Stimulated activated CD4-positive, alpha-beta T cell treated with anti-CD3 and anti-CD28 coated beads, TNF-alpha, amount 100 ng/mL, for 24 hours (primary cell): ENCODE results near the gene EPB41L4B.

ENCODE experiments used
- DNase-seq, 3 experiments: peaks; one replicate each; pipeline ENCODE4 v3.0.0-alpha.2; 2020; ENCODE audit warnings: low read depth in 3 of 3

The EPB41L4B gene

GRCh38 chr9:109199676-109200075 is 121.2 kb downstream of the EPB41L4B start:
- DNase-seq, result no peak

- DNase-seq, result no peak
These were observed 122.0 kb downstream of the EPB41L4B start for GRCh38 chr9:109198736-109199382.

DNA sequence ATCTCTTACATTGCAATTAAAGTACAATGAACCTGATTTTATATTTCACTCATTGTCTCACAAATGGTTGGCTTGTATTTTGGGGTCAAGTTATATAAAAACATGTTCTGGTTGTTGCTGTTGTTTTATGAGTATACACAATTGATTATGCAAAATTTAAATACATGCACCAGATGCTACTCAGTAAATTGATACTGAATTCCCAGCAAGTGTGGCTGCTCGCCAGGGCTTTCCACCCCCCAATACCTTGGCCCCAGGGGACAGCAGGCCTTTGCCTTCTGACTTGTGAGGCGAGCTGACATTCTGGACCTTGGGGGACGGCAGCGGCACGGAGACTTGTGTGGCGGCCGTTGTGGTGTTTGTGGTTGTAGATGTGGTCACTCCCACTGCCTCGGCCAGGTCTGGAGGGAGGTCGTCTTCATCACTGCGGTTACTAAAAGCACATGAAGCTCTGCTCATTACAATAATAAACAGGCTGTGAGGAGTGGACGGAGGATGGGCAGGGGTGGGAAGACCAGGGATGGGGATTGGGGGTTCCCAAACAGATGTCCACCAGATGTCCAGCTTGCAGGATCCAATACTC is 126.8 kb downstream of the EPB41L4B start:
- no peak for DNase-seq

DNA sequence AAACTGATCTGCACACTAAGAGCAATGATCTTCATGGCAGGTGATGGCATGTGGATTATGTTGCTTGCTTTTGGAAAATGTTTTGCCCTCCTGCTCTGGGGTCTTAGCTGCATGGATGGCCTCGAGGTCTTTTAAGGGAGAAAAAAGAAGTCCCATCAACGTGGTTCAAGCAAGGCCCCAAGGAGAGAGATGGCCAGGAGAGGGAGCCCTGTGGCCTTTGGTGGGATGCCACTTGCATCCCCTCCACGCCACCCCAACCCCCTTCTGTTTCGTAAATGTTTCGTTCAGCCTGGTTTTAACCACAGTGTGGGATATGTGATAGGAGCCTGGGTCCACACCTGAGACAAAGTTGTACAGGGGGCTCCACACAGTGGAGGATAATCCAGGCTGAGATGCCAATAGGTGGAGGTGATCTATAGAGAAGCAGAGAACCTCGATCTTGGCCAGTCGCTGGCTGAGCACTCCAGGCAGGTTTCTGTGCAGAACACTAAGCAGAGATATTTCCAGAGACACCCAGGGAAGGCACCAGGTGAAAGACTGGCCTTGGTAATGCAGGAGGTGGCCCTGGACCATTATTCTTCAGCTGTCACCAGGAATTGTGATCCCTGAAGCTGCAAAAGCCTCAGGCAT is 128.0 kb downstream of the EPB41L4B start:
- DNase-seq, result no peak

DNA sequence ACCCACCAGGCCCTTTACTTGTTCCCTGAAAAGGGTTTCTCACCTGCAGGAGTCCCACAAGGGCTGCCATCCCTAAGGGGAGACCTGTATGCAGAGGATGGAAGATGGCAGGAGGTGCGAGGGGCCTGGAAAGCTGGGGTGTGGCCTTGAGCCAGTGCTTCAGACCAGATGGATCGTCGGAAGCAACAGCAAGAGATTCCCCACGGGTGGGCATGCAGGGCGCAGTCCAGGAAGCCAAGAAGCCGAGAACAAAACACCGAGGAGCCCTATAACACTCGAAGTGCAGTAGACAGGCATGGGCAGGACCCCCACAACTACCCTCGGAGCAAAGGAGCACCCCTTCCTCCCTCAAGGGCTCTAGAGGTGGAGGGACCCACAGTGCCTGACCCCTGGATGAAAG is 129.1 kb downstream of the EPB41L4B start:
- no peak for DNase-seq

DNA sequence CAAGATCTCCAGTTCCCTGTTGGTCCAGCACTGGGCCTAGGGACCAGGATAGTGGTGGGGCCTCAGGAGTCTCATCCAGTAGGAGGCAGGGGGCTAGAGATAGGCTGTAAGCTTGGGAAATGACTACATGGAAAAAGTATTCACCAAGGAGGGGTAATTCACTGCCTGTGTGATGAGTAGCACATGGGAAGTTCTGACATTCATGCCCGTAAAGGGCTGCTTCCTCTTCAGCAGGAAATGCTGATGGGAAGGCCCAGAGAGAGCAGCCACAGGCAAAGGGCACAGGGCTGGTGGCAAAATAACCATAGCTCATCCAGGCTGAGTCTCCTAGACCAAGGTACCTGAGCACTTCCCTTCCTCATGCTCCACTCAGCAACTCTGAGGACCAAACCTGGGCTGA is 130.7 kb downstream of the EPB41L4B start:
- no peak for DNase-seq

DNA sequence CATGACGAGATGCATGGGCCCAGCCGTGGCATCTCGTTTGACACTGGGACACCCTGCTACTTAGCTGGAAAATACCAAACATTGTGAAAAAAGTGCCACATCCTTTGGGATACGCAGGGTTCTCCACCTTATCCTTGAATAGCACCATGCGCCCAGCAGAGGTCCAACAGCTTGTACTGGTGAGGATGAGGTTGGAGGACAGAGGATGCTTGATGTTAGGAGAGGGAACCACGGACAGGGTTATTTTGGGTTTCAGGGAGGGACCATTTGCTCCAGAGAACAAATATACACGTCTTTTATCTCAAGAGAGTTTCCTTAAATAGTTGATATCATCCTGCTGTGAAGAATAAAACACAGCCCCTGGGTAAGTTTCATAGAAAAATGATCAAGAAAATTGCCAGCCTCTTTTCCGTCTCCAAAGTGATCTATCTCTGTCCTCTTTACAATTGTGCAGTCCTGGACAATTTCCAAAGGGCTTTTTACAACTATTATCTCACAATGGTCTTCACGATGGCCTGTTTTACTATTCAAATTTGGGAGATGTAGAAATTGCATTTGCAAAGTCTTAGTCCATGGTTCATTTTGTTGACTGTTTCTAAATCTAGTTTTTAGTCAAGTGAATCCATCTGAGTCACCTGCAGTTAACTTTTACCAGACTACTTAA is 133.9 kb downstream of the EPB41L4B start:
- DNase-seq, result no peak

GRCh38 chr9:109182940-109183798 is 137.7 kb downstream of the EPB41L4B start:
- DNase-seq, result no peak

DNA sequence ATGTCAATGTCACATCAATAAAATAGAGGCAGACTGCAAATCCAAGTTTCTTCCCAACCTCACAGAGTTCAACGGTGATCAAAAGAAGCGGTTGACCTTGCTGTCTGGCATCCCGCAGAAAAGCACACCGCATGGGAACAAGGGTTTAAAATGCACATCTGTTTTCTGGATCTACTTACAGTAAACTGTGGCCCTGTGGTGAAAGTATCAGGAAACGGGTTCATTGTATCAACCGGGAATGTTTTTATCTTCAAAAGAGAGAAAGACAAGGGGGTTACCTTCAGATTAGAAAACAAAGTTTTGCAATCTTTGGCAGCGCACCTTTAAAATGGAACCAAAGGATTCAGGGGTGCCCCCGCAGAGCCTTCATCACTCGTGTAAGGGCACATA is 138.3 kb downstream of the EPB41L4B start:
- DNase-seq, result no peak

DNA sequence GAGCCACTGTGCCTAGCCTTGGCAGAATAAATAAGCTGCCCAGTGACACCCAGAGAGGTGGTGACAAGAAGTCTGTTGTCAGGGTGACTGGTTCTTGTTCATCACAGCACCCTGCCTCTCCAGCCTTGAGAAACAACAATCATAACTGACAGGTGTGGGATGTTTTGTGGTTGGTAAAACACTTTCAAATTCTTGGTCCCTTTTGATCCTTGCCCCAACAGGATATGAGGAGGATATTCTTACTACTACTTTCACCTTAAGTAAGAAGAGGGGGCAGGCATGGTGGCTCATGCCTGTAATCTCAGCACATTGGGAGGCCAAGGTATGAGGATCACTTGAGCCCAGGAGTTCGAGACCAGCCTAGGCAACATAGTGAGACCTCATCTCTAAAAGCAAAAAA is 139.6 kb downstream of the EPB41L4B start:
- peak in 2 of 3 experiments; percentile 6 to 30 for DNase-seq

DNA sequence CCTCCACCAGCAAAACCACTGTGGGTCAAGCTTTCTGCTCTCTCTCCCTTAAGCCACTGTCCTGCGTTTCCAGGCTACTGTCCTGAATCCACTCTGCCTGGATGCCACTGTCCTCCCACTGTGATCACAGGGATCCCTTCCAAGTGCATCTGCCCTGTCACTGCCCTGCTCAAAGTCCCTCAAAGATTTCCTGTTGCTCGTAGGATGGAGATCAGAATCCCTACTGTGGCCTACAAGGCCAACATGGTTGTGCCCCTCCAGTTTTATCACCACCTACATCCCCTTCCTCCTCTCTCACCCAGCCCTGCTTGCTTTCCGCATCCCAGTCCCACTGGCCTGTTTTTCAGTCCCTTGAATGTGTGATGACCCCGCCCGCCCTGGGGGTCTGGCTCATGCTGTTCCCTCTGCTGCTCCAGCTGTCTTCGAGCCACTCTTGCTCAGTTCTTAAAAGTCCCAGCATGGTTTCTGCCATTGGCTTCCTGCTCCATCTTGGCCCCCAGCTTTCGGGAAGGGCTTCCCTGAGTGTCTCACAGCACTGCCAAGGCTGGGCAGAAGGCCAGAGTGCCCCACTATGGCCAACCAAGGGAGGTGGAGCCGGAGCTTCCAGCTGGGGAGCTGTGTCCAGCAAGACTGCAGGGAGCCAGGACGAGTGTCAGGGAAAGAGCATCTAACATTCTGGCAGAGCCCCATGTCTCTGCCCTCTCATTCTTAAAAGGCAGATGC is 140.9 kb downstream of the EPB41L4B start:
- DNase-seq, result no peak

GRCh38 chr9:109176963-109177362 is 143.9 kb downstream of the EPB41L4B start:
- no peak for DNase-seq

DNA sequence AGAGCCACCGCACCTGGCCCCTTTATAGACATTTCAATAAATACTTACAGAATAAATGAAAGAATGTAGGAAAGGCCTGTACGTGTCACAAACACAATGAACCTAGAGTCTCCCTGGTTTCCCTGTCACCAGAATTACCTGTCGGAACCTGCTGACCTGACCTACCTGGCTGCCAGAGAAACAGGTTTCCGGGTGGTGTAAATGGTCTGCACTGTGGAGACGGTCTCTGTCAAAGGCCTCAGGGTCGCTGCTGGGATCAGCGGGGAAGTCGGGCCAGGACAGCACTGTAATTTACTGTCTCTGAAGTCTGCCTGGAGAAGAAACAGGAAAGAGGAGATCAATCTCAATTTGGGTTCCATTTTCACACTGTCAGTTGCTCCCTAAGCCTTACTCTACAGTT is 144.5 kb downstream of the EPB41L4B start:
- no peak for DNase-seq

GRCh38 chr9:109172935-109173334 is 147.9 kb downstream of the EPB41L4B start:
- DNase-seq, result no peak

GRCh38 chr9:109171926-109172325 is 148.9 kb downstream of the EPB41L4B start:
- no peak for DNase-seq

DNA sequence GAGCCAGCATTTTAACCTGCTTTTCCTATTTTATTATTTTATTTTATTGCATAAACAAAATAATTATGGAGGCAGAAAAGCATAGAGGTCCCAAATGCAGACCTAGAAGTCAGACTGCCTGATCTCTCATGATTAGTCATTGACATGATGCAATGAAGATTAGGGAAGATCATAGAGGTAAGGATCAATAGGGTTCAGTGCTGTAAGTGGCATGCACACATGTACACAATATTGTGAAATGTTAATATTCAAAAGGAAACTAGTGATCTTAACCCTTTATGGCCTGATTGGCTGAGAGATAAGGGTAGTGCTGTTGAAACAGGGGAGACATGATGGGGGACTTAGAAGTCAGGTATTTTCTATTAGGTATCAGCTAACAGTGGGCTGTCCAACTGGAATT is 152.7 kb downstream of the EPB41L4B start:
- no peak for DNase-seq

GRCh38 chr9:109167716-109168115 is 153.1 kb downstream of the EPB41L4B start:
- DNase-seq, result no peak

GRCh38 chr9:109166771-109167601 is 153.9 kb downstream of the EPB41L4B start, which contains the start of gene FRRS1L:
FRRS1L (minus strand) TSS chr9:109167249; CDS start chr9:109167138, 111 bp downstream.
- DNase-seq, result no peak

DNA sequence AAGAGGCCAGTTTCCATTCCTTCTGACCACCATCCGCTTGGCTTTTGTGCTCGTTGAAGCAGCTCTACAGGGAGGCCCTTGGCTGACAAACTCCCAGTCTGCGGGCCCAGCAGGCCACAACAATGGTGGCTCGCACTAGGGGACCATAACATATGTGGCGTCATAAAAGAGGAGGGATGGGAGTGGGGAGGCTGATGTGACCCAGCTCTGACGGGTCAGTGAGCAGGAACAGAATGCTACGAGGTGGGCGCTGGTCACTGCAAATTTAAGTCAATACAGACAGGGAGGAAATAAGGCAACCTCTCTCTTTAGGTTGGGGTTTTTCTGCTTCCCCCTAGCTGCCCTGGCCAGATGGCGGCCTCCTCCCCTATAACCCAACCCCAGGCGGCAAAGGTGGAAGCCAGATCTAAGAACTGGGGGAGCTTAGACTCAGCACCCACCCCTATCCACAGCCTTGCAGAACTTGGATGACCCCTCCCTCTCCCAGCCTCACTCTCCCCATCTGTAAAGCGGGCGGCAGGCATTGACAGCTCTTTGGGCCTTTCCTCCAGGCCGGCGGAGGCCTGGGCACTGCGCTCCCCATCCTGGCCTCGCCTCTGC is 154.6 kb downstream of the EPB41L4B start:
- no peak for DNase-seq

DNA sequence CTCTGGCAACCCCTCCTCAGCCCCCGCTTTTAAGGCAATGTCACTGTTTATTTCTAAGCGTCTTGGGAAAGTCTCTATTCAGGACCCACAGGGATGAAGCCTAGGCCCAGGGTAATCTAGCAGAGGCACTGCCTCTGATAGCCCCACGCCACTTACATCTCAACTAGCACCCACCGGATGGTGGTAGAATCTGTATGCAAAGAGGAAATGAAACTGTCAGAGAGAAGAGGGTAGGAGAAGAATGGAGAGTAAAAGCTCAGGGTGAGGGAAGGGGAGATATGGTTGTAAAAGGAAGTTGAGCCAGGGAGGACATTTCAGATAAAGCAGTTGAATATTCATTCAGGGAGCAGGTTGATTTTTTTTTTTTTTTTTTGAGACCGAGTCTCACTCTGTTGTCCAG is 156.8 kb downstream of the EPB41L4B start:
- DNase-seq, result no peak
